Measurements from ENCODE around the gene CCDC137. TPM values are rescaled to one million over a fixed set of nuclear protein-coding genes. Genes with fewer than 3 reads are reported as not detected.

Gene CCDC137
- total and polyA plus RNA-seq, 2 of the 13 experiments (the other 11 are each of a cell fraction or from before 2014, with no cell fraction given): 14.6 to 39.1 TPM

DNA sequence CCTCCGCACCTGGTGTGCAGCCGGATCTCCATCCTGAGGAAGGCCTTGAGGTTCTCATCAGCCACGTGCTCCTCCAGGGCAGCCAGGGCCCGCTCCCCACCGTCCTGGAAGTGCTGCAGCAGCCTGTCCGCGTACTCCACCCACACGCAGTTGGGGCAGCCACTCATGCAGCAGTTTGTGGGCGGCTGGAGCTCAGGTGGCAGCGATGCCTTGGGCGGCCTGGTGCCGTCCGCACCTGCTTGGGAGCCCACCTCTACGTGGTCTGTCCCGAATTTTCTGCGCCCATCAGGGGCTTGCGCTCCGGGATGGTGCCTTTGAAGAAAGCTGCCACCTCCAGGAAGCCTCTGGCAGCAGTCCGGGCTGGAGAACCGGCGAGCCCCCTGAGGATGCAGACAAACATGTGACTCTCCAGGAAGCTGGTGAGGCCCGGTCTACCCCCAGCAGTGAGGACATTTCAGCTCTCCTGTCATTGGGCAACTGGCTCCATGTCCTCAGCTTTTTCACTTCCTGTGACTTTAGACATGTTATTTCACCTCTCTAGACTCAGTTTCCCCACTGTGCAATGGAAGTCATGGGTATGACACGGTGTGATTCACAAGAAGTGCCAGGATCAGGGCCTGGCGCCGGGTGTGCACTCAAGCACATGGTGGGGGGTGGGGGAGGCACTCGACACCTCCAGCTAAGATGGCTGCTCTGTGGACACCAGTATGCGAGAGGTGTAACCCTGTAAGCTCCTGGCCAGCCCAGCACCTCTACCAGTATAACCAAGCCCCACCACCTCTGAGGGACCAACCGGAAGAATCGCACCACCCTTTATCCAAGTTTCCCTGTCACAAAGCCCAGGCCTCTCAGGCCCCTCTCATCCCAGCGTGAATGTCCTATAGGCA, 1.1 kb upstream of the CCDC137 start (continued):
- TF ChIP-seq TMF1 (CRISPR knock-in tag; IDR thresholded peaks at IDR 0.05; ENCODE audit: low read depth) (peak; percentile 77; the same call in 1 of the 2 replicates), PCBP2 (optimal IDR thresholded peaks at IDR 0.05; ENCODE audit: low read depth, low read length, poor library complexity, severe bottlenecking) (no peak), ZNF329 (CRISPR knock-in tag; IDR thresholded peaks at IDR 0.05; ENCODE audit: low read depth) (0 out of 2 replicates have a peak, but pooled peaks have one; percentile 44), HOXD1 (CRISPR knock-in tag; IDR thresholded peaks at IDR 0.05) (no peak), FLYWCH1 (CRISPR knock-in tag; IDR thresholded peaks at IDR 0.05) (no peak), TOPORS (CRISPR knock-in tag; IDR thresholded peaks at IDR 0.05) (0 out of 2 replicates have a peak, but pooled peaks have one; percentile 28), SKI (IDR thresholded peaks at IDR 0.05; ENCODE audit: partially characterized antibody) (no peak), AHR (CRISPR knock-in tag; IDR thresholded peaks at IDR 0.05) (peak; percentile 63; the same call in 1 of the 2 replicates), DNMT1 (CRISPR knock-in tag; IDR thresholded peaks at IDR 0.05) (peak; percentile 41; the same call in 1 of the 2 replicates), ZNF790 (CRISPR knock-in tag; IDR thresholded peaks at IDR 0.05; ENCODE audit: borderline replicate concordance) (no peak; the same call in 1 of the 2 replicates), SP140L (CRISPR knock-in tag; IDR thresholded peaks at IDR 0.05; ENCODE audit: borderline replicate concordance) (no peak), MXD4 (CRISPR knock-in tag; IDR thresholded peaks at IDR 0.05) (0 out of 2 replicates have a peak, but pooled peaks have one; percentile 8), ZNF224 (CRISPR knock-in tag; IDR thresholded peaks at IDR 0.05) (peak; percentile 61; the same call in 1 of the 2 replicates), HNRNPL (IDR thresholded peaks at IDR 0.05; ENCODE audit: low read depth, low read length) (no peak), ELF1 (CRISPR knock-in tag; IDR thresholded peaks at IDR 0.05) (0 out of 2 replicates have a peak, but pooled peaks have one; percentile 13), CCDC6 (CRISPR knock-in tag; IDR thresholded peaks at IDR 0.05) (no peak; the same call in 1 of the 2 replicates), BORCS8-MEF2B (CRISPR knock-in tag; IDR thresholded peaks at IDR 0.05) (peak; percentile 80), PHF21A (CRISPR knock-in tag; IDR thresholded peaks at IDR 0.05) (no peak), KLF16 (CRISPR knock-in tag; IDR thresholded peaks at IDR 0.05) (0 out of 4 replicates have a peak, but pooled peaks of 1 of the 2 experiments have one; percentile 12)
- TF ChIP-seq, protein P1, sequence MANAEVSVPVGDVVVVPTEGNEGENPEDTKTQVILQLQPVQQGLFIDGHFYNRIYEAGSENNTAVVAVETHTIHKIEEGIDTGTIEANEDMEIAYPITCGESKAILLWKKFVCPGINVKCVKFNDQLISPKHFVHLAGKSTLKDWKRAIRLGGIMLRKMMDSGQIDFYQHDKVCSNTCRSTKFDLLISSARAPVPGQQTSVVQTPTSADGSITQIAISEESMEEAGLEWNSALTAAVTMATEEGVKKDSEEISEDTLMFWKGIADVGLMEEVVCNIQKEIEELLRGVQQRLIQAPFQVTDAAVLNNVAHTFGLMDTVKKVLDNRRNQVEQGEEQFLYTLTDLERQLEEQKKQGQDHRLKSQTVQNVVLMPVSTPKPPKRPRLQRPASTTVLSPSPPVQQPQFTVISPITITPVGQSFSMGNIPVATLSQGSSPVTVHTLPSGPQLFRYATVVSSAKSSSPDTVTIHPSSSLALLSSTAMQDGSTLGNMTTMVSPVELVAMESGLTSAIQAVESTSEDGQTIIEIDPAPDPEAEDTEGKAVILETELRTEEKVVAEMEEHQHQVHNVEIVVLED (CRISPR knock-in tag; IDR thresholded peaks at IDR 0.05; ENCODE audit: borderline replicate concordance): no peak
- TF ChIP-seq, protein P2, sequence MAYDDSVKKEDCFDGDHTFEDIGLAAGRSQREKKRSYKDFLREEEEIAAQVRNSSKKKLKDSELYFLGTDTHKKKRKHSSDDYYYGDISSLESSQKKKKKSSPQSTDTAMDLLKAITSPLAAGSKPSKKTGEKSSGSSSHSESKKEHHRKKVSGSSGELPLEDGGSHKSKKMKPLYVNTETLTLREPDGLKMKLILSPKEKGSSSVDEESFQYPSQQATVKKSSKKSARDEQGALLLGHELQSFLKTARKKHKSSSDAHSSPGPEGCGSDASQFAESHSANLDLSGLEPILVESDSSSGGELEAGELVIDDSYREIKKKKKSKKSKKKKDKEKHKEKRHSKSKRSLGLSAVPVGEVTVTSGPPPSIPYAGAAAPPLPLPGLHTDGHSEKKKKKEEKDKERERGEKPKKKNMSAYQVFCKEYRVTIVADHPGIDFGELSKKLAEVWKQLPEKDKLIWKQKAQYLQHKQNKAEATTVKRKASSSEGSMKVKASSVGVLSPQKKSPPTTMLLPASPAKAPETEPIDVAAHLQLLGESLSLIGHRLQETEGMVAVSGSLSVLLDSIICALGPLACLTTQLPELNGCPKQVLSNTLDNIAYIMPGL (CRISPR knock-in tag; IDR thresholded peaks at IDR 0.05; ENCODE audit: borderline replicate concordance in 1 of 2, low read depth in 1 of 2): no peak
- TF ChIP-seq, protein P3, sequence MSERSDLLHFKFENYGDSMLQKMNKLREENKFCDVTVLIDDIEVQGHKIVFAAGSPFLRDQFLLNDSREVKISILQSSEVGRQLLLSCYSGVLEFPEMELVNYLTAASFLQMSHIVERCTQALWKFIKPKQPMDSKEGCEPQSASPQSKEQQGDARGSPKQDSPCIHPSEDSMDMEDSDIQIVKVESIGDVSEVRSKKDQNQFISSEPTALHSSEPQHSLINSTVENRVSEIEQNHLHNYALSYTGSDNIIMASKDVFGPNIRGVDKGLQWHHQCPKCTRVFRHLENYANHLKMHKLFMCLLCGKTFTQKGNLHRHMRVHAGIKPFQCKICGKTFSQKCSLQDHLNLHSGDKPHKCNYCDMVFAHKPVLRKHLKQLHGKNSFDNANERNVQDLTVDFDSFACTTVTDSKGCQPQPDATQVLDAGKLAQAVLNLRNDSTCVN (CRISPR knock-in tag; IDR thresholded peaks at IDR 0.05; ENCODE audit: borderline replicate concordance): no peak
- TF ChIP-seq, protein P4, sequence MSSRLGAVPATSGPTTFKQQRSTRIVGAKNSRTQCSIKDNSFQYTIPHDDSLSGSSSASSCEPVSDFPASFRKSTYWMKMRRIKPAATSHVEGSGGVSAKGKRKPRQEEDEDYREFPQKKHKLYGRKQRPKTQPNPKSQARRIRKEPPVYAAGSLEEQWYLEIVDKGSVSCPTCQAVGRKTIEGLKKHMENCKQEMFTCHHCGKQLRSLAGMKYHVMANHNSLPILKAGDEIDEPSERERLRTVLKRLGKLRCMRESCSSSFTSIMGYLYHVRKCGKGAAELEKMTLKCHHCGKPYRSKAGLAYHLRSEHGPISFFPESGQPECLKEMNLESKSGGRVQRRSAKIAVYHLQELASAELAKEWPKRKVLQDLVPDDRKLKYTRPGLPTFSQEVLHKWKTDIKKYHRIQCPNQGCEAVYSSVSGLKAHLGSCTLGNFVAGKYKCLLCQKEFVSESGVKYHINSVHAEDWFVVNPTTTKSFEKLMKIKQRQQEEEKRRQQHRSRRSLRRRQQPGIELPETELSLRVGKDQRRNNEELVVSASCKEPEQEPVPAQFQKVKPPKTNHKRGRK (CRISPR knock-in tag; IDR thresholded peaks at IDR 0.05): no peak
